Measurements from ENCODE around the gene TMEM89.

DNA sequence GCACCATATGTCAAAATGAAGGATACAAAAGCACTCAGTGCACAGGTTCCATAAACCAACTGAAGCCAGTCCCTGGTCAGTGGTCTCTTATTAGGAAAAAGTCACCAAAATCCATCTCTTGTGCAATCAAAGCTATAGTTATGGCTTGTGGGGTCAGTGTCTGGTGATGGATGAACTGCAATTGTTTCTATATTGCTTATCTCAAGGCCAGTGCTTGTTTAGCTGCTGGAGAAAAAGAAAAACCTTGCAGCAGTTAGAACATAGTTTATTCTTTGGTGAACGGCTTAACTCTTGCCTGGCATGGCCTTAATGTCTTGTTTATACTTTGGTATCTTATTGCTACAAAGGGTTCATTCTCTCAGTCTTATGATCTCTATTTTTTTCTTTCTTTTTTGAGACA is 9.3 kb downstream of the TMEM89 start:
- TF ChIP-seq EZH2phosphoT487 (IDR thresholded peaks at IDR 0.05), result no peak
- TF ChIP-seq, protein P1, sequence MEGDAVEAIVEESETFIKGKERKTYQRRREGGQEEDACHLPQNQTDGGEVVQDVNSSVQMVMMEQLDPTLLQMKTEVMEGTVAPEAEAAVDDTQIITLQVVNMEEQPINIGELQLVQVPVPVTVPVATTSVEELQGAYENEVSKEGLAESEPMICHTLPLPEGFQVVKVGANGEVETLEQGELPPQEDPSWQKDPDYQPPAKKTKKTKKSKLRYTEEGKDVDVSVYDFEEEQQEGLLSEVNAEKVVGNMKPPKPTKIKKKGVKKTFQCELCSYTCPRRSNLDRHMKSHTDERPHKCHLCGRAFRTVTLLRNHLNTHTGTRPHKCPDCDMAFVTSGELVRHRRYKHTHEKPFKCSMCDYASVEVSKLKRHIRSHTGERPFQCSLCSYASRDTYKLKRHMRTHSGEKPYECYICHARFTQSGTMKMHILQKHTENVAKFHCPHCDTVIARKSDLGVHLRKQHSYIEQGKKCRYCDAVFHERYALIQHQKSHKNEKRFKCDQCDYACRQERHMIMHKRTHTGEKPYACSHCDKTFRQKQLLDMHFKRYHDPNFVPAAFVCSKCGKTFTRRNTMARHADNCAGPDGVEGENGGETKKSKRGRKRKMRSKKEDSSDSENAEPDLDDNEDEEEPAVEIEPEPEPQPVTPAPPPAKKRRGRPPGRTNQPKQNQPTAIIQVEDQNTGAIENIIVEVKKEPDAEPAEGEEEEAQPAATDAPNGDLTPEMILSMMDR (IDR thresholded peaks at IDR 0.05), result no peak
